Endothelial cell of umbilical vein (primary cell): ENCODE results near the gene BTBD2.

ENCODE experiments used
- EZH2 ChIP-seq: IDR thresholded peaks from 2 replicates; pipeline ENCODE4 v1.6.1; 2012; ENCODE audit warnings: borderline replicate concordance, low read depth, mild to moderate bottlenecking, moderate library complexity, low read length, inconsistent platforms; ENCODE audit not compliant: severe bottlenecking
- FOS ChIP-seq: IDR thresholded peaks from 2 replicates; pipeline ENCODE4 v1.6.1; 2011; ENCODE audit warnings: mild to moderate bottlenecking, low read length, moderate library complexity, borderline replicate concordance; ENCODE audit not compliant: insufficient read depth
- JUN ChIP-seq: IDR thresholded peaks from 2 replicates; pipeline ENCODE4 v1.6.1; 2011; ENCODE audit warnings: borderline replicate concordance, low read depth; ENCODE audit not compliant: insufficient read length, insufficient read depth
- POLR2A ChIP-seq: IDR thresholded peaks from 2 replicates; pipeline ENCODE4 v1.6.1; 2012; ENCODE audit warnings: low read depth, mild to moderate bottlenecking, control low read depth, low read length
- POLR2AphosphoS5 ChIP-seq: IDR thresholded peaks from 2 replicates; pipeline ENCODE4 v1.6.1; 2012; ENCODE audit warnings: low read depth, mild to moderate bottlenecking, control low read depth, low read length, moderate library complexity; ENCODE audit not compliant: insufficient read depth
- TF ChIP-seq, protein P1 (sequence below), 2 donors: IDR thresholded peaks; 1 replicate in 1 of 2; 2 replicates in 1 of 2; pipeline ENCODE4 v1.5.1; 2011; ENCODE audit warnings: low read length in 2 of 2, mild to moderate bottlenecking in 2 of 2, moderate library complexity in 2 of 2, control low read depth in 1 of 2, inconsistent platforms in 1 of 2, low read depth in 1 of 2; ENCODE audit not compliant: insufficient read depth in 1 of 2; ENCODE audit errors: extremely low read depth in 1 of 2

GRCh38 chr19:2061495-2062388, 46.2 kb upstream of the BTBD2 start:
- TF ChIP-seq, protein P1, sequence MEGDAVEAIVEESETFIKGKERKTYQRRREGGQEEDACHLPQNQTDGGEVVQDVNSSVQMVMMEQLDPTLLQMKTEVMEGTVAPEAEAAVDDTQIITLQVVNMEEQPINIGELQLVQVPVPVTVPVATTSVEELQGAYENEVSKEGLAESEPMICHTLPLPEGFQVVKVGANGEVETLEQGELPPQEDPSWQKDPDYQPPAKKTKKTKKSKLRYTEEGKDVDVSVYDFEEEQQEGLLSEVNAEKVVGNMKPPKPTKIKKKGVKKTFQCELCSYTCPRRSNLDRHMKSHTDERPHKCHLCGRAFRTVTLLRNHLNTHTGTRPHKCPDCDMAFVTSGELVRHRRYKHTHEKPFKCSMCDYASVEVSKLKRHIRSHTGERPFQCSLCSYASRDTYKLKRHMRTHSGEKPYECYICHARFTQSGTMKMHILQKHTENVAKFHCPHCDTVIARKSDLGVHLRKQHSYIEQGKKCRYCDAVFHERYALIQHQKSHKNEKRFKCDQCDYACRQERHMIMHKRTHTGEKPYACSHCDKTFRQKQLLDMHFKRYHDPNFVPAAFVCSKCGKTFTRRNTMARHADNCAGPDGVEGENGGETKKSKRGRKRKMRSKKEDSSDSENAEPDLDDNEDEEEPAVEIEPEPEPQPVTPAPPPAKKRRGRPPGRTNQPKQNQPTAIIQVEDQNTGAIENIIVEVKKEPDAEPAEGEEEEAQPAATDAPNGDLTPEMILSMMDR (IDR thresholded peaks at IDR 0.05; ENCODE audit: extremely low read depth in 1 of 2, insufficient read depth in 1 of 2, low read depth in 1 of 2, low read length in 2 of 2): no peak
- TF ChIP-seq FOS: no peak
- TF ChIP-seq EZH2: no peak
- TF ChIP-seq POLR2AphosphoS5: peak; percentile 26
- peak; percentile 33 for TF ChIP-seq POLR2A
- TF ChIP-seq JUN: no peak
